ENCODE measurements around the gene SYT12. TPM values are rescaled to one million over a fixed set of nuclear protein-coding genes. Genes with fewer than 3 reads are reported as not detected.
"Not testable (repeated sequence)": the region's sequence is repeated elsewhere in the genome, so short reads cannot be mapped to it uniquely, and the experiment has no call there.

Gene SYT12
- total RNA-seq, 1 donor from 2014 or later, result 4.8 TPM

DNA sequence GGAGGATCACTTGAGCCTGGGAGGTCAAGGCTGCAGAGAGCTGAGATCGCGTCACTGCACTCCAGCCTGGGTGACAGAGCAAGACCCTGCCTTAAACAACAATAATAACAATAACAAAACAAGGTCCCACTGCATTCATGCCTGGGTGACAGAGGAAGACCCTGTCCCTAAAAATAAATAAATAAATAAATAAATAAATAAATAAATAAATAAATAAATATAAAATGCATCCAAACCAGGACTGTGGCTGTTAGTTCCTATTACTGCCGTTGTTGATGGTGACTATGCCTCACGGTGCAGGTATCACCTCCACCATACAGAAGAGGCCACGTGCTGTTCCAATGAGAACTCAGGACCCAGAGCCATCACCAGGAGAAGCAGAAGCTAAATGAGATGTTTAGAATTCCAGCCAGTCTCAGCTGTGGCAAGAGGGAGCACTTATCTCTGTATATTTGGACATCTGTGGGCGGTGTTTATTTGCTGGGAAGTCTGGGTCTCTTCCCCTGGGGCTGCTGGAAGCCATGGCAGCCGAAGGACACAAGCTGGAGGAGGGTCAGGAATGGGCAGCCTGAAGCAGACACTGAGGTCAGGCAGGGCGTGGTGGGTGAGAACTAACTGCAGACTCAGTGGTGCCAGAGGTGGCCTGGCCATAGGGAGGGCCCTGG lies 26.2 kb upstream of the SYT12 start:
- DNase-seq (ENCODE audit: low spot score), result no peak

DNA sequence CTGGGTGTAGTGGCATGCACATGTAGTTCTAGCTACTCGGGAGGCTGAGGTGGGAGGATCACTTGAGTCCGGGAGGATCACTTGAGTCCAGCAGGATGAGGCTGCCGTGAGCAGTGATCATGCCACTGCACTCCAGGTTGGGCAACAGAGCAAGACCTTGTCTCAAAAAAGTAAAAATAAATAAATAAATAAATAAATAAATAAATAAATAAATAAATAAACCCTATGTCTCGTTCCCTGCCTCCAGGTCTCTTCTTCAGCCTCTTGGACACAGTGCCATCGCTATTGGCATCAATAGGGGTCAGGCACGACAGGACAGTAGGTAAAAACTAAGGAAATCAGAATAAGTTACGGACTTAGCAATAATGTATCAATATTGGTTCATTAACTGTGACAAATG lies 23.4 kb upstream of the SYT12 start:
- no peak for DNase-seq (ENCODE audit: low spot score)

DNA sequence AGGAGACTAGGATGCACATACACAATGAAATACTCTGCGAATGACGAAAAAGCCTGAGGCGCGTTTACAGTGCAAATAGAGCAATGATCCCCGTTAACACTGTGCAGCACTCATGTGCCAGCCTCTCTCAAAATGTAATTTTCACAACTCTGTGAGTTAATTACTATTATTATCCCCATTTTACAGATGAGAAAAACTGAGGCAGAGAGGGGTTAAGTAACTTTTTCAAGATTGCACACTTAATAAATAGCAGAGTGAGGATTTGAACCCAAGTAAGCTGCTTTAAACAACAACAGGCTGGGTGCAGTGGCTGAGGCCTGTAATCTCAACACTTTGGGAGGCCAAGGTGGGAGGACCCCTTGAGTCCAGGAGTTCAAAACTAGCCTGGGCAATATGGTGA lies 21.6 kb upstream of the SYT12 start:
- no peak for DNase-seq (ENCODE audit: low spot score)

DNA sequence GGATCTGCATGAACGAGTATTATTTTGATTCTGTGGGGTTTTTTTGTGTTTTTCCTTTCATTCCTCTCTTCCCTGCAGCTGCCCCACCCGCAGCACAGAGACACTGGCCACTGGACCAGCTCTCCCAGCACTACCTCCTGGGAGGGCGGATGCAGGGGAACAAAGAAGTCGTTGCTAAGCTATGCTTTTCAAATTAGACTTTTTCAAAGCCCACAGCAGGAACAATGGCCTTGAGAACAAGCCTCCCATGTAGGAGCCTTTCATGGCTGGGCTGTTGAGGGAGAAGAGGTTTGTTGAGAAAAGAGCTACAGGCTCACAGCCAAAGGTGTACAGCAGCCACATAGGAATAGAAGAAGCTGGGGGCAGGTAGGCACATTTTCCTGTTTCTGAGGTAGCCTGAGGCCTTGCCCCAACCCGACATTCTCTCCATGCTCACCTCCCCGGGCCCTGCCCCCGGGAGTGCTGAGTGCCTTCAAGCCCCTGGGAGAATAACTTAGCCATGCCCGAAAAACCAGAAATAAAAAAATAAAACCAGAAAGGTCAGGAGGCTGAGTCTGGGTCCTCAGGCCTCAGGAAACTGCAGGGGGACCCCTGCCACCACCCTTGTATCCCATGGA lies 20.5 kb upstream of the SYT12 start:
- DNase-seq (ENCODE audit: low spot score), result no peak

DNA sequence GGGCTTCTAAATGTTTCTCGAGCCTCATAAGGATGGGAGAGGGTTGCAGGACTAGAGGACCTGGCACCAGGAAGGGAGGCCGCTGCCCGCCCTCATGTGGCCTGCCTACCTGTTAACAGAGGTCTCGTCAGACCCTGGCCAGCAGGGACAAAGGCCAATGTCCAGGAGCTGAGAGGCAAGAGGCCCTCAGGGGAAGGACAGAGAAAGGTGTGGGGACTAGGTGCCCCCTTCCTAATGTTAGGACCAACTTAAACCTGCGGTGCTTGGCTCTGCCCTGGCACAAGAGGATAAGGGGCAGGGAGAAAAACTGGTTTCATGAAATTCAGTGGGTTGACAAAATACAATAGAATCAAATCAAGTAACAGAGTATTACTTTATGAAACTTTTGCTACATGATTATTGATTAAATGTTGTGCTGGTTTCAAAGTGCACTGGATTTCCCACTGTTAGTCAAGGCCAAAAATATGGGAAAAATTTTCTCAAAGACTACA lies 20.0 kb upstream of the SYT12 start:
- no peak for DNase-seq (ENCODE audit: low spot score)

DNA sequence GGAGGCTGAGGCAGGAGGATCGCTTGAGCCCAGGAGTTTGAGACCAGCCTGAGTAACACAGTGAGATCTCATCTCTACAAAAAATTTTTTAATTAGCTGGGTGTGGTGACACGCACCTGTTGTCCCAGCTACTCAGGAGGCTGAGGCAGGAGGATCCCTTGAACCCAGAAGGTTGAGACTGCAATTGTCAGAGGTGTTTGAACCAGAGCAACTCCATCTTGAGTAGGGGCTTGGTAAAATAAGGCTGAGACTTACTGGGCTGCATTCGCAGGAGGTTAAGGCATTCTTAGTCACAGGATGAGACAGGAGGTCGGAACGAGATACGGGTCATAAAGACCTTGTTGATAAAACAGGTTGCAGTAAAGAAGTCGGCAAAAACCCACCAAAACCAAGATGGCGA lies 17.7 kb upstream of the SYT12 start:
- not testable (repeated sequence) for DNase-seq (ENCODE audit: low spot score)

DNA sequence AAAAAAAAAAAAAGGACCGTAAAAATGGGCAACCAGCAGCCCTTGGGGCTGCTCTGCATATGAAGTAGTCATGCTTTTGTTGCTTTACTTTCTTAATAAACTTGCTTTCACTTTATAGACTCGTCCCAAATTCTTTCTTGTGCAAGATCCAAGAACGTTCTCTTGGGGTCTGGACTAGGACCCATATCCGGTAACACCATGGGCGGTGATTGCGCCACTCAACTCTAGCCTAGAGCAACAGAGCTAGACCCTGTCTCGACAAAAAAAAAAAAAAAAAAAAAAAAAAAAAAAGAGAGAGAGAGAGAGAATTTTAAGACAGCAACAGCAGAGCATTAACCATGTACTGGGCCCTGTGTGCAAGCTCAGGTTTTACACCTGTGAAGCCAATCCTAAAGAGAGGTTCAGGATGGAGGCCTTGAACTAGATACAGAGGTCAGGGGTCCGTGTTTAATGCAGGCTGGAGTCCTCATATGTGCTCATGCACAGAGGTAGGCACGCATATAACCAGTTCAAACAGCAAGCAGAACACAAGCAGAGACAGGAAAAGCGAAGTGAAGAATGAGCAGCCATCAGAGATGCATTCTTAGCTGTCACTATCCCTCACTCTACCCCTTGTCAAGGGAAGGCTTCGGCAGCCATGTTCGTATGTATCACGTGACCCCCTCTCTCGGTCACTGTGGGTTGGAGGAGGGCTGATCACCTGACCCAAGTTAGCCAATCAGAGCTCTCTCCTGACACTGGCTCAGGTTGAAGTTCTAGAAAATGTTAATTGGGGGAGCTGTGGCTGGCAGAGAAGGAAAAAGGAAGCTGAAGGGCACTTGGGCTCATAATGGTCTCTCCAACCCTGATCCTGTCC lies 16.7 kb upstream of the SYT12 start:
- no peak for DNase-seq (ENCODE audit: low spot score)

DNA sequence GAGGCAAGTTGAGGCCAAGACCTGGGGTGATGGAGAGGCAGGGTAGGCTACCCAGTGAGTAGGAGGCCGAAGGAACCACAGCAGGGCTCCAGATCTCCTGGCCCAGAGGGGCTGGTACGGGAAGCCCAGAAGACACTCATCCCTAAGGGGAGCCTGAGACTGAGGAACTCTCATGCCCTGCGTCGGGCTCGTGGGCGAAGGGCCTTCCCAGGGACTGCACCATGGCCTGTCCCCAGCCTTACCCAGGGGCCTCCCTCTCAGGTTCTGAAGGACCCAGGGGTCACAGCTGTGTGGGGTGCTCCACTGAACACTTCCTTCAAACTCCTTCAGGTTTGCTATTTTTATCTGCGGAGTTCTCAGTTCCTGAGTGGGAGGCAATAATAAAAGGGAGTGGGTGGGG lies 15.8 kb upstream of the SYT12 start:
- no peak for DNase-seq (ENCODE audit: low spot score)

DNA sequence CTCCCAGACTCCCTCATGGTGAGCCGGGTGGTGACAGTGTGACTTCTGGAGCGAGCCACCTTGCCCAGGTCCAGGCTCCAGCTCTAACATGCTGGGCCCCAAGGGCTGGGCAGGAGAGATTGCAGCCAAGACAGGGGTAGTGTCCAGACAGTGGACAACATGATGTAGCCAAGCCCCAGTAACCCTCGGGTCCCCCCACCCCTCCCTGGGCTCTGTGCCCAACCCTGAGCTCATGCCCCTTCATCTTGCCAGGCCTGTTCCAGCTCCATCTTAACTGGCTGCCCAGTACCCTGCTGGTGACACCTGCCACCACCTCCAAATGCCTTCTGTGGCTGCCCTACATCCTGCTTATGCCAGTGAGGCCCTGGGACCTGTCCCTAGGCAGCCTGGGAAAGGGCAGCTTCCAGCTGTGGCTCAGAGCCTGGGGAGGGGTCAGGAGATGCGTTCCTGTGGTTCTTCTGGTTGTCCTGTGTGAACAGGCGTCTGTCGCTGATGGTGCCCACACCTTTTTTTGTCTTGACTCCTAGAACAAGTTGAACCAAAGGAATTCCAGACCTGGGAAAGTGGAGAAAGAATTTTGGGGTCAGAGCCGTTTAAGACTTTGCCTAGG lies 12.5 kb upstream of the SYT12 start:
- no peak for DNase-seq (ENCODE audit: low spot score)

DNA sequence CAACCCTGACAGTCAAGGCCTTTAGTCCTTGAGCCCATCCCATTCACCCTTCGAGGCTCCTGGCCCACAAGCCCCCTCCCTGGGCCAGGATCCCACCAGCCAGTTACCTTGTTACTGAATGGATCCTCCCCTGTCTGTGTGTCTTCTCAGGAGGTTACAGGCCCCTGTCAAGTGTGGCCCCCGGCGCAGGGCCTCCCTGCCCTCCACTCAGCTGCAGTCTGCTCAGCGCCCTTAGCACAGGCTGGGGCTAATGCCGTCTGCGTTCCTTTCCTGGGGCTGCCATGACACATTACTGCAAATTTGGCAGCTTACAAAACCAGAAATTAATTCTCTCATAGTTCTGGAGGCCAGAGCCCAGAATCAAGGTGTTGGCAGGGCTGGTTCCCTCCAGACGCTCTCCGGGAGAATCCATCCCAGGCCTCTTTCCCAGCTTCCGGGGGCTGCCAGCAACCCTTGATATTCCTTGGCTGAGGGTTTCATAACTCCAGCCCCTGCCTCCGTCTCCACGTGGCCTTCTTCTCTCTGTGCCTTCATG lies 9.4 kb upstream of the SYT12 start:
- no peak for DNase-seq (ENCODE audit: low spot score)

DNA sequence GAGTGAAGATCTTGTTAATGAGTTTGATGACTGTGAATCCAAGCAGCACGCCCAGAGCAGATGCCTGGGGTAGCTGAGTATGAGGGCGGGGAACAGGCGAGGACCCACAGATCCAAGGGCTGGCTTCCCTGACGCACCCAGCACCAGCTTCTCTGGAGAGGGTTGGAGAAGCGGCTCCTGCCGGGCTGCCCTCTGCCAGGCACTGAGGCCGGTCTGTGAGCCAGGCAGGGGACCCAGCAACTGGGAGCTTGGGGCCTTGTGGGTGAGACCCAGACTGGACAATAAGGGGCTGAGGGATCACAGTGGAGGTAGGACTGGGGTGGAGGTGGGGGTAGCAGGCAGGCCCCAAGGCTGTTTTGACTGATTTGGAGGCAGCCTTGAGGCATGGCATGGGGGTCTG lies 8.6 kb upstream of the SYT12 start:
- no peak for DNase-seq (ENCODE audit: low spot score)

DNA sequence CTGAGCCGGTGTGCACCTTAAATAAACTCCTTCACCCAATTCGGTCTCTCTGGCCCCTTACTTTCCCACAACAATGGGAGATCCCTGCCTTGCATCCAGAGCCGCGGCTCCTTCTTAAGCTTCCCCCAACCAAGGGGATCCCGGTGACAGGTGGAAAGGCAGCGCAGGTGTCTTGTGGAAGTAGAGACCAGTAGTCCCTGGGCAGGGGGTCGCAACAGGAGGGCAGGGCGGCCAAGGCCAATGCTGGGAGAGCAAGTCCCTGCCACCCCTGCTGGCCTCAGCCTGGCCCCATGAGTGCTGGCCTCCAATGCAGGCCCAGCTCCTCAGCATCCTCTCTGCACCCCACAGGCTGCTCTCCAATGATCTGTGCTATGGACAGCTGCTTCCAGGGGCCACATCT lies 7.9 kb upstream of the SYT12 start:
- no peak for DNase-seq (ENCODE audit: low spot score)

DNA sequence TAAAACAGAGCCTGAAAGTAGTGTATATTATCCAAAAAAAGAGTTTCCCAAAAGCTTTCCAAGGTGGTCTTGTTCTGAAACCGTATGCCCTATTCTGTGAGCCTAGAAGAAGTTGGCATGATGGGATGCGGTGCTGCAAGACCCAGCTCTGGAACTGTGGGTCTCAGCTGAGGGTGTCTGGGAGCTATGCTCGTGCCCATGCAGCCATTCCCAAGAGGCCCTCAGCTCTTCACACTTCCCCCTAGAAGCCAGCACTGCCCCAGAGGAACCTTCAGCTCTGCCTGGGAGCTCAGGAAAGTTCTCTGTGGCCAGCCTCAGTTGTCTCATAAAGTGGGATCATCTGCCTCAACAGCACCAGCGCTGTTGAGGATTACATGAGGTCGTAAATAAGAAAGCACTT lies 6.4 kb upstream of the SYT12 start:
- no peak for DNase-seq (ENCODE audit: low spot score)

DNA sequence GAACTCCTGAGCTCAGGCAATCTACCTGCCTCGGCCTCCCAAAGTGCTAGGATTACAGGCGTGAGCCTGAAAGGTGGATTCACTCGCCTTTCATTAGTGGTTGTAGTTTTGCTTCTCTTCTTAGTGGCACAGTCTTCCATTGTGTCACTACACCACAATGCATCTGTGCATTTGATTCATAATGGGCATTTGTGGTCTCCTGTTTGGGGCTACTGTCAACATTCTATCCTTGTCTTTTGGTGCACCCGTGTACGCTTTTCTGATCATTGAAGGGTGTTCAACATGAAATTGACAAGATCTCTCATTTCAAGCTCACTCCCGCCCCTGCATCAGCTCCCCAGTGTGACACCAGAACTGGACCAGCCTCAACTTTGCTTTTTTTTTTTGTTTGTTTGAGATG lies 2.0 kb upstream of the SYT12 start:
- DNase-seq (ENCODE audit: low spot score), result no peak

DNA sequence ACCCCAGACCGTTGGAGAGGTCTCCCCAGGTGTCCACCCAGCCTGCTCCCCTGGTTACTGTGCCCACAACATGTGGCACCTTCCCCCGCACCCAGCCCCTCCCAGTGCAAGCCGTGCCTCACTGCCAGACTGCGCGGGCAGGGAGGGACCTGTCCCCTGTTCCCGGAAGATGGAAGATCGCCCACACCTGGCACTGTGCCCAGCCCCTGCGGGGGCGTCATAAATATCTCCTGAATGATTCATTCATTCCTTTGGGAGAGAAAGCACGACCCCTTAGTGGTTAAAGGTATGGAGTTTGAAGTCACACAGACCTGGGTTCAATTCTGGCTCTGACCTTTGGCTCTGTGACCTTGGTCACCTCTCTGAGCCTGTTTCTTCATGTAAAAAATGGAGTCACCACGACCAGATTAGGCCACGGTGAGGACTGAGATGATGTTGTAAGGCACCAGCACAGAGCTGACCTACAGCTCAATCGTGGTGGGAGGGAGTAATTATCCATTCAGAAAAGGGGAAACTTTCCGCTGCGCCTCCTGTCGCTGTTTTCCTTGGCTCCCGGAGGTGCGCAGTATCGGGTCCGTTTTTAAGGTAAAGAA lies 497 bp upstream of the SYT12 start:
- peak; percentile 69 for DNase-seq (ENCODE audit: low spot score)

DNA sequence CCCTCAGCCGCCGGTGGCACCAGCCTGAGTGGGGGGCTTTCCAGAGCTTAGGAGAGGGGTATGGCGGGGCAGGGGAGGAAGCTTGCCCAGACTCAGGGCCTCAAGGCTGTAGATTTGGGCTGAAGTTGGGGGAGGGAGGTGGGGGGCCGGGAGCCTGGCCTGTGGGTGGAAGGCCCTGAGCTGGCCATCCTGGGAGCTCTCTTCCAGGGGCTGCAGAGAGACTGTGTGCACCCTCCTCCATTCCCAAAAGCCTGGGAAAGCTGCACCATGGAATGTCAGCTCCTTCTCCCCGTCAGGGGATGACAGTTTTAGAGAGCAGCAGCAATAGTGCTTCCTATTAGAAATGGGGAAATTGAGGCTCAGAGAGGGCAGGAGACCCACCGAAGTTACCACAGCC lies 1.0 kb downstream of the SYT12 start:
- DNase-seq (ENCODE audit: low spot score), result no peak

DNA sequence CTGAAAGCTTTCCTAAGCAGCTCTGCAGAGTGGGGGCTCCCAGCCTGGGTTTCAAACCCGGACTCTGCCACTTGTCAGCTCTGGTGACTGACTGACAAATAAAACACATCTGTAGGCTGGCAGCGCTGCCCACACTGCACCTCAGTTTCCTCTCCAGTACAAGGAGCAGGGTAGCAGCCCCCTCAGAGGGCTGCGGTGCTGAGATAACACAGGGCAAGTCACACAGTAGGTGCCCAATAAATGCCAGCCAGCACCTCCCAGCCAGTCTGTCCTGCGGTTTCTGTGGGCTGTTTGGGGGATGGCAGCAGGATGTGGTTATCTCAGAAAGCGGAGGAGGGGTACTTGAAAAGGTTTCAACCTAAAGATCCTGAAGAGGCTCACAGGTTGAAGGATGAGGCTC lies 1.5 kb downstream of the SYT12 start:
- no peak for DNase-seq (ENCODE audit: low spot score)

DNA sequence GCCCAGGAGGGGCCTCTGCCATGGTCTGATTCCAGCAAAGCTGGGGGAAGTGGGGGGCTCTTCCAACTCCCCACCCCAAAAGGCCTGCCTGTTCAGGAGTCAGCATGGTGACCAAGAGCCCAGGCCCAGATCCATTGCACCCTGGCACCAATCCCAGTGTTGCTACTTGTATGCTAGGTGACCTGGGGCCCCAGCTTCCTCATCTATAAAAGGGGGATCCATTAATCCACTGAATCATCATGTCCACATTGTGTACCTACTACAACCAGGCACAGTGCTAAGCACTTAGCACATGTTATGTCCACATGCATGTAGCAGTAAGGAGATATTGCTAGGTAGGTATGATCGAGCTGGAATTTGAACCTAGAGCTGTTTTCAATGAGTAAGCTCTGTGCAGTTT lies 2.0 kb downstream of the SYT12 start:
- DNase-seq (ENCODE audit: low spot score), result no peak

DNA sequence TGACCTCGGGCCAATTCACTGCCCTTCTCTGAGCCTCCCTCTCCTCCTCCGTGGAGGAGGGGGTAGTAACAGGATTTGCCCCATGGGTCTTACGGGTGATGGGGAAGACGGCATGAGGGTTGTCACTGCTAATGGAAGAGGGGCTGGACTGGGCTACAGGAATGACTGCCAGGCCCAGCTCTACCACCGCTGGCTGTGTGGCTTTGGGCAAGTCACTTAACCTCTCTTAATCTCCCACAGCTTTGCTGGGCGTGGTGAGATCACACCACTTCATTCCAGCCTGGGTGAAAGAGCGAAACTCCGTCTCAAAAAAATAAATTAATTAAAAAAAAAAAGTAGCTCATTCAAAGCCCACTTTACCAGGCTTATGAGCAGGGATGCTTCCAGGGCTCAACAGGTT lies 2.8 kb downstream of the SYT12 start:
- DNase-seq (ENCODE audit: low spot score), result no peak

DNA sequence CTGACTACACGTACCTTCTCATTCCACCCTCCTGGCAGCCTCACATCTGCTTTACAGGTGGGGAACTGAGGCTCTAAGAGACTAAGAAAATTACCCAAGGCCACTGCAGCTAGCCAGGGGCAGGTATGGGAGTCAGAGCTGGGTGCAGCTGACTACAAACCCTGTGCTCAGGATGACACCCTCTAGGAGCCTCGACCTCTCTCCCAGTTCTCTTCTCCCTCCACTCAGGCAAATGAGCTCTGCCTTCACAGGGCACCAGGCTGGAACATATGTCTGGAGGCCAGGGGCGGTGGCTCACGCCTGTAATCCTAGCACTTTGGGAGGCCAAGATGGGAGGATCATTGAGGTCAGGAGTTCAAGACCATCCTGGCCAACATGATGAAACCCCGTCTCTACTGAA lies 4.0 kb downstream of the SYT12 start:
- DNase-seq (ENCODE audit: low spot score), result no peak

DNA sequence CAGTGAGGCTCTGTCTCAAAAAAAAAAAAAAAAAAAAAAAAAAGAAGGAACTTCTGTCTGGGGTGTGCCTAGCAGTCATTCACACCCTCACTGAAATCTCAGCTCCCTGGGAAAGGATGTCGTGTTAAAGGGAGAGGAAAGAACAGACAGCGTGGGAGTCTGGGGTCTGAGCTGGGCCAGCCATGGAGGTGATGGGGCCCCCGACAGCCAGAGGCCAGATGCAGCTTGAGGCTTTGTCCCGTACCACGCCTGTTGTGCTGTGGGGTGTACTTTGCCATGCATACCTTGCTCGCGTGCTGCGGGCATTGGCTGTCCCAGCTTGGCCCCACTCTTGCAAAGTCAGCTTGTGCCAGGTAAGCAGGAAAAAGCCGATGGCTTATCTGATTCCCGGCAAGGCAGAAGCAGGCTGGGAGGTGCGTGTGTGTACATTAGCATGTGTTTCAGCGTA lies 4.6 kb downstream of the SYT12 start:
- peak; percentile 71 for DNase-seq (ENCODE audit: low spot score)
